Duodenal mucosa (tissue), 2 donors: ENCODE results near the gene USP22.

Source experiments
- H3K27ac ChIP-seq: one replicate; pipeline ENCODE4 v1.7.0; 2013; ENCODE audit warnings: low read depth, low read length
- H3K27me3 ChIP-seq, 2 donors: one replicate each; pipeline ENCODE4 v1.7.0; 2013; ENCODE audit warnings: low read length in 2 of 2, control low read depth in 1 of 2; ENCODE audit not compliant: insufficient read depth in 2 of 2, control insufficient read depth in 1 of 2
- H3K36me3 ChIP-seq, 2 donors: one replicate each; pipeline ENCODE4 v1.7.0; 2013; ENCODE audit warnings: low read length in 2 of 2, control low read depth in 1 of 2; ENCODE audit not compliant: insufficient read depth in 2 of 2, control insufficient read depth in 1 of 2
- H3K4me1 ChIP-seq, 2 donors: one replicate each; pipeline ENCODE4 v1.7.0; 2013; ENCODE audit warnings: low read length in 2 of 2, control low read depth in 1 of 2; ENCODE audit not compliant: insufficient read depth in 2 of 2, control insufficient read depth in 1 of 2
- H3K4me3 ChIP-seq, 2 donors: one replicate each; pipeline ENCODE4 v1.7.0; 2013; ENCODE audit warnings: low read length in 2 of 2, low read depth in 1 of 2
- H3K9ac ChIP-seq, 2 donors: one replicate each; pipeline ENCODE4 v1.7.0; 2013; ENCODE audit warnings: low read length in 2 of 2, low read depth in 1 of 2
- H3K9me3 ChIP-seq, 2 donors: one replicate each; pipeline ENCODE4 v1.7.0; 2013; ENCODE audit warnings: low read length in 2 of 2, control low read depth in 1 of 2; ENCODE audit not compliant: control insufficient read depth in 1 of 2

Gene USP22

DNA sequence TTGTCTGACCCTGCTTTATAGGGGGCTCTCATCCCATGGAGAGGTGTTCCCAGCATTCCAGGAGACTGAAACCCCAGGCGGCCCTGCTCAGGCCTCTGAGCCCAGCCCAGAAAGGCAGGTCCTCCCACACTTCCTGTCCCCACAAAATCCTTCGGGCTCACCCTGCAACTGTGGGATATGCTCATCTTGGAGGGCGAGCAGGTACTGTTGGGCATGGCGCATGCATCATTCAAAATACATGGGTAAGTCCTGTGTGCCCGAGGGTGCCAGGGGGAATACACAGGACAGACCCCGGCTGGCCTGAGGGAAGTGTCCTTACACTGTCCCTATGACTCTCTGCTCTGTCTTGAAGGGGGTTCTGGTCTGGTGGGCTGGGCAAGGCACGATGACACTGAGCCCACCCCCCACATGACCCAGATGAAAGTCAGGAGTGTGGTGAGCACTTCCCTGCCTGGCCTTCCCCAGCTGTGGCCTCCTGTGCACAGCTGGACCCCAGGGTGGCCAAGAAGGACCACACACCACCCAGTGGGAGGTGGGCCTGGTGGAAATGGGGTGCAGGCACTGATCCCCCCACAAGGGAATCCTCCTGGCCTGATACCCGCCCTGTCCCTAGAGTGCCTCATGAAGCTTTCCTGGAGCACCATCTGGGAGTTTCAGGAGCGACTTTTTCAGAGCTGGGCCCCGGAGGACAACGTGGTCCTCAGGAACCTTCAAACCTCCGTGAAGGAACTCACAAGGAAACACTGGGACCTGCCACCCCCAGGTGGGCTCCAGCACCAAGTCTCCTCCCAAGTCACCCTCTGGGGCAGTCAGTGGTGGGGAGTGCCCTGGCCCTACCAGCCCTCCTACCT, 46.7 kb downstream of the USP22 start:
- H3K27me3 ChIP-seq = no peaks in the 10 kb centered on the region
- H3K9ac ChIP-seq = no peak overlapping the region
- no peak overlapping the region for H3K4me3 ChIP-seq
- H3K36me3 ChIP-seq = peaks cover 0 to 20% of the 10 kb centered on the region in 2 donors
- H3K9me3 ChIP-seq = no peaks in the 10 kb centered on the region
- H3K4me1 ChIP-seq = peaks cover 0 to 4% of the 10 kb centered on the region in 2 donors
- no peak overlapping the region for H3K27ac ChIP-seq

DNA sequence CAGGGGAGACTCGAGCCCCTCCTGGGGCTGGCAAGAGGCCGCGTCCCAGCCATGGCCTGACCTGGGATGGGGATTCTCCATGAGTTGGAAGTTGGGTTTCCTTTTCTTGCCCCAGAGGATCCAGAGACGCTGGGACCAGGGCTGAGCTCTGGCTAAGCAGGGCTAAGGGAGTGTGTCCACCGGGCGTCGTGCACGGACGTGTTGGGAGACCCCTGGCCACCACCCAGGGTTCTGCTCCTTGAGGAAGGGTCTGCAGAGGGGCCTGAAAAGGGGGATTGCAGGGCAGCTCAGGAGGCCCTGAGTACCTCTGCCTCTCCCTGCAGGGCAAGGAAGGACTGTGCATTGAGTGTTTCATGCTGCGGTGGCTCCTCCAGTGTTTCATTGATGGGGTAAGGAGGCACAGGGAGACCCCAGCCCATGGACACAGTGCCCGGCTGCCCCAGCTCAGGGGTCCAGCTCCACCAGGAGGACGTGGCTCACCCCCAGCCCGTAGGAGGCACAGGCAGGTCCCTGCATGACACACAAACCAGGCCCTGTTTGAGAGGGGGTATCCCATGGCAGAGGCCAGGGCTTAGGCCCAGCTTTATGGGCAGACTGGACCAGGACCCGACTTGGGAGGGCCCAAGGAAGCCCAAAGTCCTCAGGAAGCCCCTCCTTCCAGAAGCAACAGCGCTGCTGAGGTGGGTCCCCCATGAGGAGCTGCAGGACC, 47.5 kb downstream of the USP22 start:
- Histone ChIP-seq H3K4me3 (no peak overlapping the region), H3K27me3 (no peaks in the 10 kb centered on the region), H3K4me1 (peaks cover 0 to 4% of the 10 kb centered on the region in 2 donors), H3K9me3 (no peaks in the 10 kb centered on the region), H3K36me3 (peaks cover 0 to 12% of the 10 kb centered on the region in 2 donors), H3K9ac (no peak overlapping the region), H3K27ac (no peak overlapping the region)

DNA sequence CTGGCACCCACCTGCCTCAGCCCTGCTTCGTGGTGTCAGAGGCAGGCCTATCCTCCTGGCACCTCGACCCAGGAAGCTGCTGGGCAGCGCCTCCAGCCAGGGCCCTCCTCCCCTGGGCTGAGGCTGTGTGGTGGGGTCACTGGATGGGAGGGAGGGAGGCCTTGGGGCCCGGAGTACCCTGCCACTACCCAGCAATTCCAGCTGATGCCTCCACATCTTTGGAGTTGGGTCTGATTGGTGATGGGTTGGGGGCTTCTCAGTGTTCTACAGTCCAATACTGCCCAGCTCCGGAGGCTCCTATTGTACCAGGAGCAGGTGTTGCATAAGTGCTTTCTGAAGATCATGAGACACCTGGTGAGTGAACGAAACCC, 48.0 kb downstream of the USP22 start:
- H3K9me3 ChIP-seq = no peaks in the 10 kb centered on the region
- peaks cover 0 to 2% of the 10 kb centered on the region in 2 donors for H3K4me1 ChIP-seq
- H3K36me3 ChIP-seq = peaks cover 0 to 7% of the 10 kb centered on the region in 2 donors
- no peak overlapping the region for H3K4me3 ChIP-seq
- no peaks in the 10 kb centered on the region for H3K27me3 ChIP-seq
- H3K27ac ChIP-seq = no peak overlapping the region
- H3K9ac ChIP-seq = no peak overlapping the region

DNA sequence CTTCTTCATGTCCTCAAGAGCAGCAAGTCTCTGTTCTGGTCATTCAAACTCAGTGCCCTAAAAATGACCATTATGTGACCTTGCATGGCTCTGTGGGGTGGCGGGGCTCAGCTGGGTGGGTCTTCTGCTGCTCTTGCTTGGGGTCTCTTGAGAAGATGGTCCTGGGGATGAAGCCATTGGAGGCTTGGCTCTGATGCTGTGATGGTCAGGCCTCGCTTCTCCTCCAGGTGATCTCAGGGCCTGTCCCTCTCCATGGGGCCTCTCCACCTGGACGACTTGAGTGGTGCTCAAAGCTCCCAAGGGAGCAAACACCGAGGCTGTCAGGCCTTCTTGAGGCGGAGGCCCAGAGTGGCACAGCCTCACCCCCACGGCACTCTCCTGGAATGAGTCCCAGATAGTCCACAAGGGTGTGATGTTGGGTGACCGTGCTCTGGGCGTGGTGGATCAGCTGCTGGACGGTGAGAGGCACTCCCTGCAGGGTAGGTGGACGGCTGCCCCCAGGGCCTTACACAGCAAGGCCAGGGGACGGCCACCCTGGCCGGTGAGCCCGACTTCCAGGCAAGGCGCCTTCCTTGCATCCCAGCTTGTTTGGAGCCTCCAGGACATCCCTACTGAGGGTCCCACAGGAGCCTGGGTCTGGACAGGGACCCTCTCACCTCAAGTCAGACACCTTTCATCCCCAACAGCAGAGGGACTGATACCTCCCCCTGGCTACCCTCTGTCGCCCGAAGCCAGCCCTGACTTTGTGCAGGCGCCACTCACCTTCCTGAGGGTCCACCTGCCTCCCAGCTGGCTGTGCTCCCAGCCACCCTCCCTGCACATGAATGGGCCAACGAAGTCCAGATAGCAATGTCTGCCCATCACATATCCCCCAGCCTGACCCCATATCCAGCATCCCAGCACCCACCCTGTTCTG, 48.7 kb downstream of the USP22 start:
- no peak overlapping the region for H3K9ac ChIP-seq
- no peak overlapping the region for H3K27ac ChIP-seq

DNA sequence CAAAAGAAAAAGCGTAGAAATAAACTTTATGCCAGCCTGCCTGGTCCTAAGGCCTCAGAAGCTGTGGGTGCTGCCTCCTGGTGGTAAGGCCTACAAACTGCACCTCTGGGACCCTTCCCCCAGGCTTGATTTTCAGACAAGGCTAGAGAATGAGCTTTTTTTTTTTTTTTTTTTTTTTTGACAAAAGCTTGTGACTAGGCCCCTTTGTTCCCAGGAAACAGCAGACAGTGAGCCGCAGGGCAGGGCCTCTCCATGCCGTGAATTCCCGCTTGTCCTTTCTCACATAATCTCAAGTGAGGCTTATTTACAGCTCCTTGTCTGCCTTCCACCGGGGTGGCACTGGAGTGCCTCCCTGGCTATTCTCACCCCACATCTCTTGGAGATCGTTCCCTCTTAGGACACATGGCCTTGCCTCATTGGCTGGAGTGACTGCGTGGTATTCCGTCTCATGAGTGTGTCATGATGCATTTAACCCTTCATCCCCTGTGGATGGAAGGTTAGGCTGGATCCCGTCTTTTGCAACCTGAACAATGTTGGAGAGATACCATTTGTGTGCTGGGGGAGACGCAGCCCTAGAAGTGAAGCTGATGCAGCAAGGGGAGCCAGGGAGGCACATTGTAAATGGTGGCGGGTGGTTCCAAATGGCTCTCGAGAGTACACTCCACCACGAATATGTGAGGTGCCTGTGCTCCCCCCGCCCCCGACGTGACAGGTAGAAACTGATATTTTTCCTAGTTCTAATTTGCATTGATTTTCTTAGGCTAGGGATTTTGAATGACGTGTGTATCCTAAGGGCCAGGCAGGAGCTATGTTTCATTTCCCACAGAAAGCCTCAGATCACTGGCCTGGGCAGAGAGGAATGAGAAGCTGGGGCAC, 49.6 kb downstream of the USP22 start:
- H3K36me3 ChIP-seq = no peaks in the 10 kb centered on the region
- H3K4me1 ChIP-seq = no peaks in the 10 kb centered on the region
- H3K27me3 ChIP-seq = no peaks in the 10 kb centered on the region
- no peak overlapping the region for H3K4me3 ChIP-seq
- no peak overlapping the region for H3K27ac ChIP-seq
- H3K9ac ChIP-seq = no peak overlapping the region
- no peaks in the 10 kb centered on the region for H3K9me3 ChIP-seq

More for the DNA sequence above, 48.7 kb downstream of the USP22 start:
- H3K36me3 ChIP-seq = peaks cover 0 to under 1% of the 10 kb centered on the region in 2 donors
- H3K4me1 ChIP-seq = no peaks in the 10 kb centered on the region
- no peaks in the 10 kb centered on the region for H3K9me3 ChIP-seq
- H3K4me3 ChIP-seq = no peak overlapping the region
- no peaks in the 10 kb centered on the region for H3K27me3 ChIP-seq

DNA sequence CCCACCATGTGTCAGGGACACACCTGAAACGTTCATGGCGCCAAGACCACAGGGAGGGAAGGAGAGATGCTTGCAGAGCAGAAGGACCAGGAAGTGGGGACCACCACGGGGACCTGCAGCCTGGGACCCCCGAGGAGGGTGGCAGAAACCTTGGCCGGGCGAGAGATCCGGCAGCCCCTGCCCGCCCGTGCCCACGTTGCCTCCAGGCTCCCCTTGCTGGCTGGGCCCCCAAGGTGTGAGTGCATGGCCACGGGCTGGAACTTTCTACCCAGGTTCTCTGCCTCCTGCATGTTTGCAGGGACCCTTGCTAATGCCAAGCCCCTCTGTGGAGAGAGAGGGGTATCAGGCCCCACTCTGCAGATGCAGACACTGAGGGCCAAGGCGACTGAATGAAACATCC, 50.4 kb downstream of the USP22 start:
- Histone ChIP-seq H3K36me3 (no peaks in the 10 kb centered on the region), H3K4me1 (no peaks in the 10 kb centered on the region), H3K4me3 (no peak overlapping the region), H3K27ac (no peak overlapping the region), H3K9me3 (no peaks in the 10 kb centered on the region), H3K9ac (no peak overlapping the region), H3K27me3 (no peaks in the 10 kb centered on the region)

DNA sequence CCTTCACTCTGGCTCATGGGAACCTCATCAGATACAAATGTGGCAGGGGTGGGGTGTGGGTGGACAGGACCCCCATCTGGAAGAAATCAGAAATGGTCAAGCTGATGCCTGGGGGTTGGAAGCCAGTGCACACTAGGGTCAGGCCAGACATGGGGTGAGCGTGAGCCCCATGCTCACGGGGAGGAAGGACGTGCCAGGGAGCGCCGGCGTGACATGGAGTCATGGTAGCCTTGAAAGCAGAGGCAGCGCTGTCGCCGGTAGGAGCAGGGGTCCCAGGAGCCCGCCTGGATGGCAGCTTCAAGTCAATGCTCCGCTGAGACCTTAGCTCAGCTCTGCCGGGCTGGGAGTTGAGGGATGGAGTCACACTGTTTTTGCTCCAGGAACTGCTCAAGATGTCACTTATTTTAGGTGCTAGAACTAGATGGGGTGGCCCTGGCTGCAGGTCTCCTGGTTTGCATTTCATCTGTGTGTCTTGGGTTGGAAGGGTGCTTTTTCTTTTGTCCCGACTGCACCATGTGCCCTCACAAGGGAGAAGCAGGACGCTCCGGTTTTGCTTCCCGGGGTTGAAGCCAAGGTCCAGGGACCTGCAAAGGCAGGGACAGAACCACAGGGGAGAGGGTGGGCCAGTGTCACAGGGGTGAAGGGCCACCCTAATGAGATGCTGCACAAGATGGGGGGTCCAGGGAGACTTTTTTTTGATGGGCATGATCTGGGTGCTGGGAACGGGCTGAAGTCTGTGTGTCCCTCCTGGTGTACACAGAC, 51.4 kb downstream of the USP22 start:
- no peaks in the 10 kb centered on the region for H3K36me3 ChIP-seq
- H3K4me3 ChIP-seq = no peak overlapping the region
- no peak overlapping the region for H3K27ac ChIP-seq
- no peaks in the 10 kb centered on the region for H3K9me3 ChIP-seq
- H3K9ac ChIP-seq = no peak overlapping the region
- no peaks in the 10 kb centered on the region for H3K27me3 ChIP-seq
- H3K4me1 ChIP-seq = no peaks in the 10 kb centered on the region

DNA sequence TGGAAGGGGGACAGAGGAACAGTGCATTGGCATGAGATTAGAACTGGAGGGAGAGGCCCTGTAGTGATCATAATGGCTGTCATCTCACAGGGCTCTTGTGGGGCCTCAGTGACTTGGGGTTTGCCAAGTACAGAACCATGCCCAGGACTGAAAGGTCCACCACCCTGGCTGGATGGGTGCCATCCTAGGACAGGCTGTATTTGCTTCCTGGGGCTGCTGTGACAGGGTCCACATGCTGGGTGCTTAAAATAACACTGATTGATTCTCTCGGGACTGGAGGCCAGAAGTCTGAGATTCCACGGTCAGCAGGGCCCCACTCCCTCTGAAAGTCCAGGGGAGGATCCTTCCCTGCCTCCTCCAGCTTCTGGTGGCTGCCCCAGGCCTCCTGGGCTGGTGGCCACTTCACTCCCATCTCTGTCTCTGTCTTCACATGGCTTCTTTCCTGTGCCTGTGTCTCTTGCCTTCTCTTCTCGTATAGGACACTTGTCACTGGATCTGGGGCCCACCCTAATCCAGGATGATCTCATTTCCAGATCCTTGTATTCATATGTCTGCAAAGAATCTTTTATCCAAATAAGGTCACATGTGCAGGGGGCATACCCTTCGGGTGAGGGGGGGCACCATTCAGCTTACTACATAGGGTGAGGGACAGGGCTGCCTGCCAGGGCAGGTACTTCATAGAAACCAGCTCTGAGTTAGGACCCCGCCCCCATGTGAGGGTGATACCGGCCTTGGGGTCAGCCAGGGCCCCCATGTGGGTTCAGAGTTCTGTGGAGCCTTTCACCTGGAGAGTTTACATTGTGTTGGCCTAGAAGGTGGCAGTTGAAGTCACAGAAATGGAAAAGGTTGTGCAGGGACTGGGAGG, 52.6 kb downstream of the USP22 start:
- no peak overlapping the region for H3K27ac ChIP-seq
- no peak overlapping the region for H3K4me3 ChIP-seq
- no peaks in the 10 kb centered on the region for H3K36me3 ChIP-seq
- H3K27me3 ChIP-seq = no peaks in the 10 kb centered on the region
- no peak overlapping the region for H3K9ac ChIP-seq
- no peaks in the 10 kb centered on the region for H3K4me1 ChIP-seq
- no peaks in the 10 kb centered on the region for H3K9me3 ChIP-seq
